GM21528 (cell line): ENCODE results near the gene EPHB1.
"Not testable (repeated sequence)": the region's sequence is repeated elsewhere in the genome, so short reads cannot be mapped to it uniquely, and the experiment has no call there.

ENCODE experiments used
- ATAC-seq: cut with Tn5 transposase; IDR thresholded peaks from one replicate; pipeline ENCODE4 v1.9.1; 2021; ENCODE audit warnings: mild to moderate bottlenecking, moderate library complexity; ENCODE audit not compliant: unreplicated experiment, low FRiP score

EPHB1 gene

DNA sequence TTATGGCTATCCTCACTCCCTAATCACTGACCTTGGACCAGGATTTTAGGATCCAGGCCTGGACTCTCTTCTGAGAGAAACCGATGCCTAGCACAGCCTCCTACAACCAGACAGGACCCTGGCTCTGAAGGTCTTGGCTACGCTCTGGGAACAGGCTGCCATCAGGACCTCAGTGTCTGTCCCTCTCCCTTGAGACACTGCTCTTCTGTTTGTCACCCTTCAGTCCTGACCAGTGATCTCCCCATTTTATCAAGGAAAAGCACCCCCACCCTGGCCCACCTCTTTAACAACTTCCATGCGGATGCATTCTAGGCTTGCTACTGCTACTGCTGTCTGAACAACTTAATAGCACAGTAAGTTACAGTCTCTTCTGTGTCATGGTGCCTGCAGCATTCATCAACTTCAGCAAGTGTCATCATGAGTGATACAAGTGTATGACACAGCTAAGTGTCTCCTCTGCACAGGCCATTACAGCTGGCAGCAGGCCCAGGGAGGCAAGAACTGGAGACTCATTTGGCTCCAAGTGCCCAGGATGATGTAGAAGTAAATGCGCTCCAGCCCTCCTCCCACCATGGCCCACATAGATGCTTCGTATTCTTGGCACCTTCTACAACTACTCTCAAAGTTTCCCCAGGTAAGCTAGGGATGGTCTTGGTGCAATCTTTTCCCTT is 302.4 kb downstream of the EPHB1 start:
- no peak for ATAC-seq

DNA sequence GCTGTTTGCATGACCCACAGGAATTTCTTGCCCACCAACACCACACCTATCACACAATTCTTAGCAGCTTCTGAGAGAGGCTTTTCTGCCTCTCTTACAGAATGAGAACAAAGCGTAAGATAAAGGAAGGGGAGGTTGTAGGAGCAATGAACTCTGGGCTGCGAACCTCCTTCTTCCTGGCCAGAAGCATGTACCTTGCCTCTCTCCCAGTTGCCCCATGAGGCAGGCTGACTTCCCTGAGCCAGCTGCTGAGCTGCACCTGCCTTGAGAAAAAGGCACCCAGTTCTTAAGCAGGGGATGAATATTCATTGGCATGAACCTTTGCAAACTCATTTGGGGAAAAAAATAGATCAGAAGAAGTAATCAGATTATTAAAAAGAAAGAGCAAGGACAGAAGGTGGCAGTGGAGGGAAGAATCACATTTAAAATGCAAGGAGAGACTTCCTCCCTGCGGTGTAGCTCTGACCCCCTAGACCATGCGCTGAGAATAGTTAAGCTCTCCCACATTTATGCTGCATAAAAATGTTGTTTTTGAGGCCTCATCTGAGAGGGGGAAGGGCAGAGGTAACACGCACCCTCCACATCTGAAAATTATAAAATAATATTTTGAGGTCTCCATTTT is 304.8 kb downstream of the EPHB1 start:
- ATAC-seq = no peak

DNA sequence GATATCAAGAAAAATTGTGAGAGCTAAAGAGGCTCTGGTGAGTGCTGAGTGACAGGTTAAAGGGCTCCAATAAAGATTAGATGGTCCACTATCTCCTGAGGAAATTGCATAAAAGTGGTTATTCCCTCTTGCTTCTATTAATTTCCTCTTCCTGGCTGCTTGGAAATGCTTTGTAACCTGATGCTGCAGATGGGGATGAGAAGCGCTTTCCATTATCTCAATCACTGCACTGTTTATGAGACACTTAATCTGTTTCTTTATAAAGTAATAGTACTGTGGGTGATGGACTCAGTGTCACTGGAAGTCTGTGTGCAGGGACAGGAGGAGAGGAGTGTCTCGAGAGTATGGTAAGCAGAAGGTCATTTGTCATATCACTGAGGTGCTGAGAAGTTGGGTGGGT is 305.3 kb downstream of the EPHB1 start:
- no peak for ATAC-seq

DNA sequence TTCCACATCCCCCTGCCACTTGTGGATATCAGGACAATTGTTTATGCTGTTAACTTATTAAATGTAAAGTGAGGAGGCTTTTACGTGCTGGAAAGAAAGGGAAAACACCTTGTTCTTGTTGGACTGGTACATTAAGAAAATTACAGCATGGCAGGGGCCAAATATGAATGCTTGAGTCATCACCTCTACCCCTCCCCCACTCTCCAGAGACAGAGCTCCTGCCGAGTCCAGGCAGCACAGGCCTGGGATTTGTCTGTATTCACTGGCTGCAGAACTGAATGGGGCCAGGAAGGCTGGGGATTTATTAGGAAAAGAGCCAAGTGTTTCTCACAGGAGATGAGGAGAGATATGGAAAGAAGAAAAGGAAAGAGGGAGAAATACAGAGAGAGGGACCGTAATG is 308.9 kb downstream of the EPHB1 start:
- no peak for ATAC-seq

DNA sequence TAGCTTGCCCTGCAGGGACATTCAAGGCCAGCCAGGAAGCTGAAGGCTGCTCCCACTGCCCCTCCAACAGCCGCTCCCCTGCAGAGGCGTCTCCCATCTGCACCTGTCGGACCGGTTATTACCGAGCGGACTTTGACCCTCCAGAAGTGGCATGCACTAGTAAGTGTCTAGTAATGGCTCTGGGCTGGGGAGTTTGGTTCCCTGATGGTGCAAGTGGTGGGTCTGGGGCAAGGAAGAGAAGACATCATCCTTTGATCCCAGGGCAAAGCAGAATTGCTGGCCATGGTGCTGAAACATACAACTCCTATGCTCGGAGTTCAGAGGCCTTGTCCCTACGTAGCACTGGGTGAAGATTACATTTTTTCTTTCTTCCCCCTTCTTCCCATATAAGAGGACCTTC is 311.4 kb downstream of the EPHB1 start:
- no peak for ATAC-seq

DNA sequence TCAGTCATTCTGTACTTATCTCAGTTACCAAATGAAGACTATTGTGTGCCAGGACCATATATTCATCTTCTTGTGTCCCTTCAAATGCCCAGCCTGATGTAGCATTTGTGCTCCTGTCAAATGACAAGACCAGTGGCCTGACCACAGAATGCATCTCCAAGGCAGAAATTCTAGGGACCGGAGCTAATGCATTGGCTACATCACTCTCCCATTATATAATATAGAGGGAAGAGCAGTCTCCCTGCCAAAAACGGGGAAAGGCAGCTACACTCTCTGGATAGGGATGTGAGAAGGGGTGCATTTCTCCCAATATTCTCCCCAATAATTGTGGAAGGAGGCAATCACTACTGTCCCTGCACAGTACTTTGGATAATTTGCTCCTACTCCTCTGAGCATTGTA is 312.0 kb downstream of the EPHB1 start:
- no peak for ATAC-seq

DNA sequence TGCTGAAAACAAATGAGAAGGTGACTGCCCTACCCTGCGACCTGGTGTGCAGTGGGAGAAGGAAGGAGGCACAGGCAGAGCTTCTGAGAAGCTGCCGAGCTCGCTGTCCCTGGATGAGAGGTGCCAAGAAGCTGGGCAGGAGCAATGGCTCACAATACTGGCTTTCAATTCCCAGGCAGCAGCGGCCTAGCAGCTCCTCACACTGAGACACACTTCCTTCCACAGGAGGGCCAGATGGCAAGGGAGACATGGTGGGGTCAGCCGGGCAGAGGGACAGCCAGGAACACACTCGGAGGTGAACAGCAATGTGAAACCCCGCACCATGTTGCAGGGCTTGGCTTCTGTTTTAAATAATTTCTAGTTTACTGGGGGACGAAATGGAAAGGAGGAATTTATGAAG is 314.6 kb downstream of the EPHB1 start:
- ATAC-seq = no peak

DNA sequence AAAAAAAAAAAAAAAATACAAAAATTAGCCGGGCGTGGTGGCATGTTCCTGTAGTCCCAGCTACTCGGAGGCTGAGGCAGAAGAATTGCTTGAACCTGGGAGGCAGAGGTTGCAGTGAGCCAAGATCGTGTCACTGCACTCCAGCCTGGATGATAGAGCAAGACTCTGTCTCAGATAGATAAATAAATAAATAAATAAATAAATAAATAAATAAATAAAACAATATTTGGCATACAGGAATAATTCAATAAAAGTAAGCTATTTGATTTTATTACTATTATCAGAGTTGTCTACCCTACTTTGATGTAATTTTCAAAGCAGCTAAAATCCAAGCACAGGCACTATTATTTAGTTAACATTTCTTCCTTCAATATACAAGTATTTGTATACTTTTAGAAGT is 319.5 kb downstream of the EPHB1 start:
- ATAC-seq = not testable (repeated sequence)

DNA sequence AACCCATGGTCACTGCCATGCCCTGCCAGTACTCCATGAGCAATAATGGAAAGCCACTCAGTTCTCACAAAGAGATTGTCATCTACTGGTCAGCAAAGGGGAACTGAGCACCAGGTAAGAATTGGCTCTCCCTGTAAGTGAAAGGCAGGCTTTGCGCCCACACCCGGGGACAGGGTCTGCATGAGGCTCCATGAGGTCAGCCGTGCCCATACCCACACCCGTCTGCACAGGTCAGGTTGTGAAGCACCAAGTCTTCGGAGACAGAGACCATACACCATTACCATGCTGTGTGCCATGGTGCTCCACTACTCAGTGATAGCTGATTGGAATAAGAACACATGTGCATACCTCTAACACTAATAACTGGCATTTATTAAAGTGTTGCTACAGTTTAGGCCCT is 322.9 kb downstream of the EPHB1 start:
- ATAC-seq = no peak

DNA sequence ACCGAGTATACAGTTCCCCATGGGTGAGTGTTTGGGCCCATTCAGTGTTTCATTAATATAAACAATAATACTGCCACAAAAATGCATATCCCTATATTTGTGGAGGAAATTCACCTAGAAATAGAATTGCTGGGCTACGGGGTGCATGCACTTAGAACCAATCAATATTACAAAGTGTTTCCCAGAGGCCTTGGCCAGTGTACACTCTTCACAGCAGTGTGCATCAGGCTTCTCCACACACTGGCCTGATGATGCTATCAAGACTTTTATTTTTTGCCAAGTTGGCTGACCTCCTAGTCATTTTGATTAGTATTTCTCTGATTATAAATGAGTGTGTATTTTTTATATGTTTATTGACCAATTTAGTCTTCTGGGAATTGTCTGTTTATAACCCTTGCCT is 323.7 kb downstream of the EPHB1 start:
- ATAC-seq = no peak

DNA sequence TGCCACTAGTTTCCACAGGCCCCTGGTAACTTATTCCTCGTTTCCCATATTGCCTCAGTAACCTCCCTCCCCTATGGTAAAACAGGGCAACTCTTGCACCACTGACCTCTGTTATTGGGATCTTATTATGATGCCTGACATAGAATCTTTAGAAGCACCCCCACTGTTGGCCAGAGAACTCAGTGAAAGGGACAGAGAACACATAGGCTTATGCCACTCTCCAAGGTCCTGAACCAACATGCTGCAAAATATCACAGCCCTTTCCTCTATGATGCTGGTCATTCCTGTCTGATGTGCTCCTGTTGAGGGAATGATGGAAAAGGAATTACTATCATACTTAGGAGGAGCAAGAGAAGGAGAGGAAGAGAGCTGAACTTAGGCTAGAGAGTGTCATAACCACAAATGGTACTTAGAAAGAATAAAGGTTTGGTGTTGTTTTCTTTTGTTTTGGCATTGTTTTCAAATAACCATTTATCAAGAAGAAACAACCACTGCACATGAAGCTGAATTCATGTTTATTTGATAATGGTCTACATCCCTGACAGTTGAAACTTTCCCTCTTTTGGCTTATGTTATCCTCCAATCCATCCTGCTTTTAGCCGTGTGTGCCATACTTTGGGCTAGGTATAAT is 330.2 kb downstream of the EPHB1 start:
- ATAC-seq = no peak

DNA sequence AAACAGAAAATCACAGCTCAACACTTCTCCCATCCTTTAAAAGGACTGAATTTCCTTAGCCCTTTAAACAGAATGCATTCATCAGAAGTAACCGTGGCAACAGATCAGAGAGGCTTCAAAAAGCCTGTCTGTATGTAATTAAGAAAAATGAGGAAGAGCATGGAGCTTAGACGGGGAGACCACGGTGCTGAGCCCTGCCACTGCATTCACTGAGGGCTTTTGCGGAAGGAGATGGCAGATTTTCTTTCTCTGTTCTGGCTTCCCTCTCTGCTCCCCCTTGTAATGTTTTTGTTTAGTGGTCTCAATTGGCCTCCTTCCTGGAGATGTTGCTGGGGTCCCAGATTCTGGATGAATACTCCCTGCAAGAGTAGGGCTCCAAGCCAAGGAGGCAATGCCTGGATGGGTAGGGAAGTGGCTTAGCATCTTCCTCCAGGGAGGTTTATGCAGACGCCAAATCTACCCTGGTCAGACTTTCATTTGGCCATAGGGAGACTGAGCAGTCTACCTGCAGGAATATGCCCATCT is 332.9 kb downstream of the EPHB1 start:
- ATAC-seq = no peak

DNA sequence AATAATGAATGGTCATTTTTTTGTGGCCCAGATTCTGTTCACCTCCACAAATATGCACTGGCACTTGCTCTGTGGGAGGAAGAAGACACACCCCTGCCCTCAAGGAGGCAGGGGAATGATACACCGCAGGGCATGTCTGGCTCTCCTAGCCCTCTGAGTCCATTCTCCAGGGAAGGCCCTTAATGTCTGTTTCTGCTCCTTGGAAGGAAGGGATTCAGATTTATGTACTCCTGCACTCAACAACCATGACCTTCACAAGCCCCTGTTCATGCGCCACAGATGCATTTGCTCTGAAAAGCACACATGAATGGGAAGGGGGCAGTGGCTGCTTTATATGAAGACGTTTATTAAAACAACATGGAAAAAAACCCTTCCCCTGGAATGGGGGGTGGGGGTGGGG is 333.8 kb downstream of the EPHB1 start:
- ATAC-seq = no peak

DNA sequence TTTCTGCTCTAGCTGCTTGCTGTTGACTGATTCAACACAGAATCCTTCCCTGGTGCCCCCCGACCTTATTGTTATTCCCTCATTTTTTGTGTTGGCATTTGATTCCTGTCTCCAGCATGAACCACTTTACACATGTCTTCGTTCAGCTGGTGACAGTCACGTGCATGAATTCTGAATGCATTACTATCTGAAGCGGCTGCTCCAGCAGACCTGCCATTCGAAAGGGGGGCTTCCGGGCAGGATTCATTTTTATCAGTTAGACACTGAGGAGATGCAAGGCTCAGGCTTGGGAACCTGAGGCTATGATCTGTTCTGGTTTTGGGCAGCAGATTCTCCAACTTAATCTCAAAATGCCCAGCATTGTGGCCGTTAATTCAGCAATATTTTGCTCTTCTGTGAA is 336.2 kb downstream of the EPHB1 start:
- ATAC-seq = no peak

DNA sequence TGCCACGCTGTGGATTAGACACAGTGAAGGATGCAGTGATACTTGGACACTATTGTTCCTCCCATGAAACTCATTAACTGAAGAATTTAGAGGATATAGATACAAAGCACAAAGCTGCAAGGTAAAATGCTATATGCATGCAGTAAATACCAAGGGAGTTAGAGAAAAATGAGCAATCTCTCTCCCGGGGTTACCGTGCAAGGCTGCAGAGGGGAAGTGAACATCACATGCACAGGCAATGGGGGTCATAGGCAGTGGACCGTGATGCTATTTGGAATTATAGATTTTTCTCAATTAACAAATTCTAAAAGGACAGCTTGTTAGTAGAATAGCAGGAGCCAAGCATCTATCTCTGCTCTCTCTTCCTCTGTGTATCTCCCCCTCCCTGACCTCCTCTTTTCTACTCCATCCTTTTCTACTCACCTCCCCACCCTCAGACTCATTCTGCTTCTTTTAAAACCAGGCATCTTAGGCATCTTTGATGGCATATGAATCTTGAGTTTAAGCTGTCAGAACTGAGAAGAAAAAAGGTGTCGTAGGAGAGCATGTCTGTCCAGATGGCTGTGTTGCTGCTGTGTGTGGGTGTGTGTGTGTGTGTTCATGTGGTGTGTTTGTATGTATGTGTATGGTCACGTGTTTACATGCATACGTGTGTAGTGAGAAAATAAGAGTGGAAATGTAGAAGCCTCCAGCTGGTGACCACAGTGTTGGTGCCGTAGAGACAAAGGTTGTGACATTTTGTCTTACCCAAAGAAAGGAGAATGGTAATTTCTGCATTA is 339.0 kb downstream of the EPHB1 start:
- ATAC-seq = no peak

DNA sequence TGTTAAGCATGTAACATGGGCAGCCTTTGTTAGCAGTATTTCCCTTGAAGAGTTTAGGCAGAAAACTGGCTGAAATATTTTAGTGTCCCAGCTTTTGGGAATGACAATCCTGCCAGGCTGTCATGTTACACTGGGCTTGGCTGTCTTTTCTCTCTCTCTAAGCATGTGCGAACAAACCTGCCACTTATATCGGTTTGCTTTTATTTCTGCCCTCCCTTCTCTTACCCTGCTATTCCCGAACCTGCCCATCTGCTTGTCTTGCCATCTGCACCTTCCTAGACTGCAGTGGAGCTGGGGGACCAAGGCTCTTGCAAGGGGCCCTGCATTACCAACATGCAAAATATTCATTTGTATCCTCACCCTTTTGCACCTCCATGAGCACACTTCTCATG is 339.6 kb downstream of the EPHB1 start:
- no peak for ATAC-seq

DNA sequence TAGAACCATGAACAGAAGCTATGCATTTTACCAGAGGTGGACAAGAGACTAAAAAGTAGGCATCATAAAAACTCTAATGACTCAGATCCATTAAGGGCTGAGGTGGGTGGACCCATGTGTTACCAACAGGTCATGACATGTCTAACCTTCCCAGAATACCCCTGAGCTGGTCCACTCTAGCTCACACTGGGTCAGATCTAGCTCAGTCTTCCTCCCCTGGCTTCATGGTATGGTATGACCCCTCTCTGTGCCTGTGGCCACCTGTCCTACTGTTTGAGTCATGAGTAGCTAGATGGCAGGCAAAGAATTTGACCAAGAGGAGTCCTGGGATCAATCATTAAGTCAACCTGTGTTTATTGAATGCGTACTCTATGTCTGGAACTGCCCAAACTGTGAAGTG is 340.4 kb downstream of the EPHB1 start:
- ATAC-seq = no peak

DNA sequence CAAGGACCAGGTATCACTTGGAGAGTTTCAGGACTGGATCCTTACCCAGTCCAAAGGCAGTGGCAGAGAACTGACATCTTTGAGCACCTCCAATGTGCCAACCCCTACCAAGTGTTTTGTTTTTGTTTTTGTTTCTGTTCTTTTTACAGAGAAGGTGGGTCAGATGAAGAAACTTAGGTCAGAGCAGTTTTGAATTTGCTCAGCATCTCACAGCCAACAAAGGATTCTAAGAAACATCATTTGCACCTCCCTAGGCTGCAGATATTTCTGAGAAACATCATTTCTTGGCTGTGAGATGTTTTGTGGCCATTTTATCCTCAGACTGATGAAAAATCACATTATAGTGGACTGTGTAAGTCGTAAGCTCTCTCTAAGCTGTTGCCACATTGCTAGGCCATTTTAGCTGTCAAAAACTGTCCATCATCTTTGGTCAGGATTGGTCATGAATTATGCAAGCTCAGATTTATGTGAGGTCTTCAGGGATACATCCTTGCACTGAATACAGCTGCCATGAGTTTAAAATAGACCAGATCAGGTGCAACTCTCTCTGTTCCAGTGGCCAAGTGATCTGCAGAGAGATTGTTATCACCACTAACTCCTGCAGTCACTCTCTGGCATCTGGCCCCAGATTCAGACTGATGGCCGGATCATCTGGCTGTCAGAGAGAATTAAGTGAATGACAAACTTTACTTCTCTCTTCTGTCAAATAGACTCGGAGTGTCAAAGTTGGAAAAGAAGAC is 341.5 kb downstream of the EPHB1 start:
- no peak for ATAC-seq

DNA sequence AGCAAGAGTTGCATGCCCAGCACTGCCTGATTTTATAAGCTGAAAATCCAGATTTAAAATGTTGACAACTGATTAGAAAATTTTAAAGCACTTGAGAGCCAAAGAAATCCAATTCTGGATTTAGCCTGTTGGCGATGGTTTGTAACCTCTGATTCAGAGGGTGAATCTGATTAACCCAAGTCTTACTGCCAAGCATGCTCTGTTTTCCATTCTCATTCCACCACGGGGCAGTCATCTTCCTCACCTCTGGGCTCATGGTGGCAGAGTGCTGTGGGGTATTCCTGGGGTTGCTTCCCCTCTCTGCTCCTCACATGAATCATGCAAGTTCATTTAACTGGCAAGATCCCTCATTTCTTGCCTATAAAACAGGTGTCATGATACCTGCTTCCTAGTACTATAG is 342.2 kb downstream of the EPHB1 start:
- no peak for ATAC-seq

DNA sequence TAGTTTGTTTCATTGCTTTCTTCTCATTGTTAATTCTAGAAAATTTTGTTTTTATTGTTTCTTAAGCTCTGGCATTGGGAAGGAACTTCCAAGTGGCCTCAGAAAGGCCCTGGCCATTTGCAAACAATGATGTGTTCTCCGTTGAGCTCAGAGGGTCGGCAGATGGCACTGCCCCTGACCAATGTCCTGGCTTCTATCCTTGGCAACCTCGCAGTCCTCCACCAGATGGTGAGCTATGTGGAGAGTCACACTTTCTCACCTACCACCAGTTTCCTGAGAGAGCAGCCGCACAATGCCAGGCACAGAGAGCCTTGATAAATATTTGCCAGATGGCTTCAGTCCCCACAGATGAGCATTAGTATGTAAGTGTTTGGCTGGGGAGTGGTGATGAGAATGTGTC is 343.7 kb downstream of the EPHB1 start:
- ATAC-seq = no peak

DNA sequence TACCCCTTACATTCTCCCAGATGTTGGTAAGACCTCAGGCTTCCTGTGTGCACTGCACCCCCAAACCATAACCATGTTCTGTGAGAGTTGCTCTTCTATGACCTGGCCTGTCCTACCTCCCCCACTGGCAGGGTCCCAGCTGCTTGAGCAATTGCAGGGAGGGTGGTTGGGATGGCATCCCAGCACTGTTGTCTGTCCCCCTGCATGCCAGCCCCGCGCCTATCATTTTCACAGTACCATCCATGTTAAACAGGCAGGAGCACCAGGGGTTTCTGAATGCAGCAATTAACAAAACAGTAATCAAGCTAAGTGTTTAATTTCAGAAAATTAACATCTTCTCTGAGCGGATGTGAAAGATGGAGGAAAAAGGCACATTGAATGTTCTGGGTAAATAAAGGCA is 345.5 kb downstream of the EPHB1 start:
- ATAC-seq = no peak
